ENCODE data around the gene ATXN1. TPM values are rescaled to one million over a fixed set of nuclear protein-coding genes. Genes with fewer than 3 reads are reported as not detected.
A peak's percentile ranks its signal among the peaks of the same experiment; 100 is the strongest.
"Not testable (repeated sequence)": the region's sequence is repeated elsewhere in the genome, so short reads cannot be mapped to it uniquely, and the experiment has no call there.

Gene ATXN1
- total and polyA plus RNA-seq, 2 experiments from 2014 or later = 4.8 to 9.1 TPM

DNA sequence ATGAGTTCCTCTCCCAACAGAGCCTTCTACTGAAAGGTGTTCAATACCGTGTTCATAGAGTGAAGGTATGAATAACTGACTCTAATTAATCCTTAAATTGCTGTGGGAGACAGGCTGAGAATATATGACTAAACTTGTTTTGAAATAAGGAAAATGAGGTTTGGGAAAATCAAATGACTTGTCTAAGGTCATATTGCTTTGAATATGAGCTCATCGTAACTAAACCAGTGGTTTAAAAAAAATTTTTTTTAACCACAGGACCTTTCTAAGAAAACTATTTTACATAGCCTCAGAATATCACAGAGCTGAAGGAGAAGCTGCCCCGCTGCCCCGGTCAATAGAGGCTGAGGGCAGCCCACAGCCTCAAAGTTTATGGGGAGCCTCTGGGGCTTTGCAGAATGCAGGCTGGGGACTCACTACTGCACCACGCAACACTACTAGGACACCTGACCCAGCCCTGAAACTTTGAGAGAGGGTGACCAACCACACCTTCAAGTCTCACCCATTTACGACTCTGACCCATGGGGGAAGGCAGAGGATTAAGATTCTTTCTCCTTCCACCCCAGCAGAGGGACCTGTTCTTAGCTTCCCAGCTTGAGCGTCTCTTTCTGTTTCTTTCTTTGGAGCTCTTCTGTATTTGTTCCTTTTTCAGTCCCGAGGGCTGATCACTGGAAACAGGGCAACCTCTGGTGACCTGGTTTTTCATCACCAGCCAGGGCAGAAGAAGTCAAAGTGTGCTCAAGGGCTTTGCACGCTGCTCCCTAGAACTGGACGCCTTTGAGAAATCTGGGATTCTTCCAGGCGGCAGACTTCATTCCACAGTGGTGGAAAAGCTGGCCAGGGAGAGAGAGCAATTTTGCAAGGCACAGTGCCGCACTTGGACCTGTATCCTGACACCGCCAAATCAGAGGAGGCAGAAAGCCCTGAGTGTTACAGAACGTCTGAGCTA, 220.2 kb downstream of the ATXN1 start:
- ATAC-seq (peak; percentile 48; the same call in 2 of the 3 replicates), DNase-seq (ENCODE audit: low spot score) (peak; percentile 4)
- H3F3A ChIP-seq (replicated peaks; ENCODE audit: low read depth) = no peaks in the 10 kb centered on the region
- Mint-ChIP-seq H3K36me3 (ENCODE audit: low read depth) (no peaks in the 10 kb centered on the region), H3K9me3 (no peaks in the 10 kb centered on the region), H3K4me3 (no peak overlapping the region), H3K4me1 (peaks cover 3% of the 10 kb centered on the region; the same call in 2 of the 3 replicates), H3K27ac (no peak overlapping the region), H3K27me3 (ENCODE audit: insufficient read depth, low read depth, poor library complexity) (no peaks in the 10 kb centered on the region)
- no peaks in the 10 kb centered on the region for H3K36me3 ChIP-seq (ENCODE audit: insufficient read depth)
- no peak overlapping the region for H2AFZ ChIP-seq
- H3K9me2 ChIP-seq (ENCODE audit: insufficient read depth) = no peaks in the 10 kb centered on the region
- TF ChIP-seq, protein P1, sequence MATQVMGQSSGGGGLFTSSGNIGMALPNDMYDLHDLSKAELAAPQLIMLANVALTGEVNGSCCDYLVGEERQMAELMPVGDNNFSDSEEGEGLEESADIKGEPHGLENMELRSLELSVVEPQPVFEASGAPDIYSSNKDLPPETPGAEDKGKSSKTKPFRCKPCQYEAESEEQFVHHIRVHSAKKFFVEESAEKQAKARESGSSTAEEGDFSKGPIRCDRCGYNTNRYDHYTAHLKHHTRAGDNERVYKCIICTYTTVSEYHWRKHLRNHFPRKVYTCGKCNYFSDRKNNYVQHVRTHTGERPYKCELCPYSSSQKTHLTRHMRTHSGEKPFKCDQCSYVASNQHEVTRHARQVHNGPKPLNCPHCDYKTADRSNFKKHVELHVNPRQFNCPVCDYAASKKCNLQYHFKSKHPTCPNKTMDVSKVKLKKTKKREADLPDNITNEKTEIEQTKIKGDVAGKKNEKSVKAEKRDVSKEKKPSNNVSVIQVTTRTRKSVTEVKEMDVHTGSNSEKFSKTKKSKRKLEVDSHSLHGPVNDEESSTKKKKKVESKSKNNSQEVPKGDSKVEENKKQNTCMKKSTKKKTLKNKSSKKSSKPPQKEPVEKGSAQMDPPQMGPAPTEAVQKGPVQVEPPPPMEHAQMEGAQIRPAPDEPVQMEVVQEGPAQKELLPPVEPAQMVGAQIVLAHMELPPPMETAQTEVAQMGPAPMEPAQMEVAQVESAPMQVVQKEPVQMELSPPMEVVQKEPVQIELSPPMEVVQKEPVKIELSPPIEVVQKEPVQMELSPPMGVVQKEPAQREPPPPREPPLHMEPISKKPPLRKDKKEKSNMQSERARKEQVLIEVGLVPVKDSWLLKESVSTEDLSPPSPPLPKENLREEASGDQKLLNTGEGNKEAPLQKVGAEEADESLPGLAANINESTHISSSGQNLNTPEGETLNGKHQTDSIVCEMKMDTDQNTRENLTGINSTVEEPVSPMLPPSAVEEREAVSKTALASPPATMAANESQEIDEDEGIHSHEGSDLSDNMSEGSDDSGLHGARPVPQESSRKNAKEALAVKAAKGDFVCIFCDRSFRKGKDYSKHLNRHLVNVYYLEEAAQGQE (IDR thresholded peaks at IDR 0.05; ENCODE audit: unreplicated experiment) = no peak
- TF ChIP-seq, protein P2, sequence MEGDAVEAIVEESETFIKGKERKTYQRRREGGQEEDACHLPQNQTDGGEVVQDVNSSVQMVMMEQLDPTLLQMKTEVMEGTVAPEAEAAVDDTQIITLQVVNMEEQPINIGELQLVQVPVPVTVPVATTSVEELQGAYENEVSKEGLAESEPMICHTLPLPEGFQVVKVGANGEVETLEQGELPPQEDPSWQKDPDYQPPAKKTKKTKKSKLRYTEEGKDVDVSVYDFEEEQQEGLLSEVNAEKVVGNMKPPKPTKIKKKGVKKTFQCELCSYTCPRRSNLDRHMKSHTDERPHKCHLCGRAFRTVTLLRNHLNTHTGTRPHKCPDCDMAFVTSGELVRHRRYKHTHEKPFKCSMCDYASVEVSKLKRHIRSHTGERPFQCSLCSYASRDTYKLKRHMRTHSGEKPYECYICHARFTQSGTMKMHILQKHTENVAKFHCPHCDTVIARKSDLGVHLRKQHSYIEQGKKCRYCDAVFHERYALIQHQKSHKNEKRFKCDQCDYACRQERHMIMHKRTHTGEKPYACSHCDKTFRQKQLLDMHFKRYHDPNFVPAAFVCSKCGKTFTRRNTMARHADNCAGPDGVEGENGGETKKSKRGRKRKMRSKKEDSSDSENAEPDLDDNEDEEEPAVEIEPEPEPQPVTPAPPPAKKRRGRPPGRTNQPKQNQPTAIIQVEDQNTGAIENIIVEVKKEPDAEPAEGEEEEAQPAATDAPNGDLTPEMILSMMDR (conservative IDR thresholded peaks at IDR 0.05; ENCODE audit: low read depth in 2 of 2) = 0 out of 4 replicates have a peak, but pooled peaks of 1 of the 2 experiments have one; percentile 10
- no peaks in the 10 kb centered on the region for H3K79me2 ChIP-seq (replicated peaks; ENCODE audit: insufficient read depth)
- no peaks in the 10 kb centered on the region for H3K4me1 ChIP-seq (ENCODE audit: insufficient read depth)
- no peaks in the 10 kb centered on the region for H4K20me1 ChIP-seq (replicated peaks; ENCODE audit: insufficient read depth)
- no peaks in the 10 kb centered on the region for H3K27me3 ChIP-seq (ENCODE audit: insufficient read depth)
- no peak overlapping the region for H3K4me3 ChIP-seq
- H3K27ac ChIP-seq (ENCODE audit: low read depth) = no peak overlapping the region
- no peak overlapping the region for H3K4me2 ChIP-seq

DNA sequence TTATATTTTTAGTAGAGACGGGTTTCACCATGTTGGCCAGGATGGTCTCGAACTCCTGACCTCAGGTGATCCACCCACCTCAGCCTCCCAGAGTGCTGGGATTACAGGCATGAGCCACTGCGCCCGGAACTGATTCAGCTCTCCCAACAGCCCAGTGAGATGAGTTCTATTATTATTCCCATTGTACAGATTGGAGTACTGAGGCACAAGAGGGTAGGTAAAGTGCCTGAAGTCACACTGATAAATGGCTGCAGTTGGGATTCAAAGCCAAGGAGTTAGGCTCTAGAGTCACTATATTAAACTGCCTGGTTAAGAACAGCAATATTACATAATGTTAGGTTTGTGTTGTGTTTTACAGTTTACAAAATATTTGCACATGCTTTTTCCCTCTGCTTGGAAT, 220.9 kb downstream of the ATXN1 start:
- H3K9me2 ChIP-seq (ENCODE audit: insufficient read depth); H3F3A ChIP-seq (replicated peaks; ENCODE audit: low read depth); DNase-seq (ENCODE audit: low spot score); H3K36me3 Mint-ChIP-seq (ENCODE audit: low read depth); ATAC-seq; H3K9me3 Mint-ChIP-seq; H4K20me1 ChIP-seq (replicated peaks; ENCODE audit: insufficient read depth); H3K4me1 Mint-ChIP-seq; H2AFZ ChIP-seq; H3K36me3 ChIP-seq (ENCODE audit: insufficient read depth); H3K27ac Mint-ChIP-seq; H3K4me3 Mint-ChIP-seq; H3K79me2 ChIP-seq (replicated peaks; ENCODE audit: insufficient read depth); H3K4me2 ChIP-seq; H3K27me3 Mint-ChIP-seq (ENCODE audit: insufficient read depth, low read depth, poor library complexity); H3K27me3 ChIP-seq (ENCODE audit: insufficient read depth); H3K4me3 ChIP-seq; H3K27ac ChIP-seq (ENCODE audit: low read depth); H3K4me1 ChIP-seq (ENCODE audit: insufficient read depth): not testable (repeated sequence)

Measured in GM23338 (cell line).